Fibroblast of skin of right biceps (primary cell): ENCODE data around the gene PPAT.
A peak's percentile ranks its signal among the peaks of the same experiment; 100 is the strongest.

ENCODE experiments used
- DNase-seq: peaks from one replicate; pipeline ENCODE4 v3.0.0-alpha.2; 2013

The PPAT gene

GRCh38 chr4:56433280-56433679, 2.1 kb downstream of the PPAT start:
- DNase-seq = no peak

- DNase-seq = no peak
Observed at GRCh38 chr4:56430203-56430602, 5.2 kb downstream of the PPAT start.

GRCh38 chr4:56427179-56427578, 8.2 kb downstream of the PPAT start:
- no peak for DNase-seq

GRCh38 chr4:56426273-56426672, 9.1 kb downstream of the PPAT start:
- DNase-seq = no peak

GRCh38 chr4:56425518-56425917, 9.9 kb downstream of the PPAT start:
- no peak for DNase-seq

GRCh38 chr4:56424697-56425514, 10.5 kb downstream of the PPAT start:
- DNase-seq = peak; percentile 39

- DNase-seq = no peak
Observed at GRCh38 chr4:56424176-56424575, 11.2 kb downstream of the PPAT start.

- no peak for DNase-seq
Observed at GRCh38 chr4:56417396-56417795, 18.0 kb downstream of the PPAT start.

GRCh38 chr4:56416349-56416748, 19.1 kb downstream of the PPAT start:
- DNase-seq = no peak

GRCh38 chr4:56414135-56414670, 21.2 kb downstream of the PPAT start:
- DNase-seq = peak; percentile 41

GRCh38 chr4:56410247-56411062, 25.0 kb downstream of the PPAT start:
- peak; percentile 98 for DNase-seq

- no peak for DNase-seq
Observed at GRCh38 chr4:56409511-56410090, 25.8 kb downstream of the PPAT start.

GRCh38 chr4:56408978-56409377, 26.4 kb downstream of the PPAT start:
- no peak for DNase-seq

GRCh38 chr4:56406151-56406550, 29.3 kb downstream of the PPAT start:
- DNase-seq = no peak

- no peak for DNase-seq
Observed at GRCh38 chr4:56405016-56405415, 30.4 kb downstream of the PPAT start.

- DNase-seq = no peak
Observed at GRCh38 chr4:56400560-56400959, 34.9 kb downstream of the PPAT start.

GRCh38 chr4:56391270-56391669, 44.1 kb downstream of the PPAT start:
- DNase-seq = no peak

GRCh38 chr4:56389558-56389957, 45.9 kb downstream of the PPAT start:
- no peak for DNase-seq

GRCh38 chr4:56388306-56388705, 47.1 kb downstream of the PPAT start:
- DNase-seq = no peak

GRCh38 chr4:56387023-56388001, 48.1 kb downstream of the PPAT start, which contains the start of gene AASDH:
TSS of gene AASDH (minus strand) at chr4:56387491. CDS start at chr4:56384299, 3,192 bp downstream.
- peak; percentile 96 for DNase-seq

GRCh38 chr4:56386091-56386490, 49.3 kb downstream of the PPAT start:
- no peak for DNase-seq

- no peak for DNase-seq
Observed at GRCh38 chr4:56375458-56375857, 60.0 kb downstream of the PPAT start.
